Heart left ventricle (tissue), 16 donors: ENCODE data around the gene TTI1. TPM values are rescaled to one million over a fixed set of nuclear protein-coding genes. Genes with fewer than 3 reads are reported as not detected.
"Not testable (repeated sequence)": the region's sequence is repeated elsewhere in the genome, so short reads cannot be mapped to it uniquely, and the experiment has no call there.

Experiments used
- ATAC-seq, 4 donors: fragments of 200-7000 bp; cut with Tn5 transposase; one replicate each; pipeline ENCODE4 v1.9.1; 2020 to 2022; ENCODE audit warnings: moderate library complexity in 4 of 4, mild to moderate bottlenecking in 3 of 4, moderate number of reproducible peaks in 1 of 4
- DNase-seq, 5 donors: peaks; one replicate each; pipeline ENCODE4 v3.0.0-alpha.2; 2020
- H3K27ac ChIP-seq, 12 donors: fragments of 200-600 bp; sonication (generic) in 4 of 12; one replicate each; pipeline versions ENCODE4 v1.5.0 to v1.8.0; 2016 to 2022; ENCODE audit warnings: mild to moderate bottlenecking in 2 of 12
- H3K27me3 ChIP-seq, 9 donors: fragments of 200-600 bp; sonication (generic) in 2 of 9; one replicate each; pipeline versions ENCODE4 v1.5.1 to v1.8.0; 2016 to 2022; ENCODE audit warnings: mild to moderate bottlenecking in 3 of 9
- H3K36me3 ChIP-seq, 9 donors: fragments of 200-600 bp; sonication (generic) in 2 of 9; one replicate each; pipeline versions ENCODE4 v1.5.0 to v1.8.0; 2018 to 2022; ENCODE audit warnings: mild to moderate bottlenecking in 2 of 9
- H3K4me1 ChIP-seq, 12 donors: fragments of 200-600 bp; sonication (generic) in 4 of 12; one replicate each; pipeline versions ENCODE4 v1.5.0 to v1.8.0; 2016 to 2022; ENCODE audit warnings: mild to moderate bottlenecking in 3 of 12
- H3K4me3 ChIP-seq, 12 donors: fragments of 200-600 bp; sonication (generic) in 4 of 12; one replicate each; pipeline versions ENCODE4 v1.5.0 to v1.8.0; 2017 to 2022; ENCODE audit warnings: mild to moderate bottlenecking in 9 of 12, moderate library complexity in 4 of 12
- H3K9me3 ChIP-seq, 12 donors: fragments of 200-600 bp; sonication (generic) in 4 of 12; one replicate each; pipeline versions ENCODE4 v1.5.0 to v1.8.0; 2016 to 2022; ENCODE audit warnings: mild to moderate bottlenecking in 1 of 12
- POLR2A ChIP-seq, 2 donors: fragments of 450-650 bp; IDR thresholded peaks; one replicate each; pipeline ENCODE4 v1.6.1; 2017; ENCODE audit warnings: antibody characterized with exemption in 2 of 2, mild to moderate bottlenecking in 2 of 2, moderate library complexity in 2 of 2
- WGBS, 4 donors: extraction: QIAGEN DNeasy Blood & Tissue Kit in 2 of 4; methylation state at CpG; one replicate each; pipeline versions ENCODE4 v1.1.5 to v1.1.7; 2013 to 2018; 5-methylcytosine and 5-hydroxymethylcytosine counted together
- intact Hi-C, 10 donors: fragments of 100-400 bp; cut with DNase I; formaldehyde crosslinking; loops; one replicate each; pipeline versions ENCODE4 v1.11.1 to v1.14.2; 2022
- polyA plus RNA-seq, 2 donors: library from polyadenylated mRNA; stranded (reverse); fragments of 200-250 nt; gene quantifications; one replicate each; pipeline ENCODE4 v1.2.3, GENCODE V29; 2013
- total RNA-seq, 9 donors: library from RNA; depleted of rRNA in 2 of 9; stranded (reverse); fragments of >200 nt in 2 of 9; fragmentation: NEBNext Ultra II Directional in 3 of 9; extraction: Animal tissue kit (Norgen Biotek cat#: 25700) in 3 of 9; gene quantifications; one replicate each; pipeline versions ENCODE4 v1.1.0 to v1.2.4, GENCODE V29; 2016 to 2023
- TF ChIP-seq, protein P1 (sequence below), 12 donors: fragments of 200-600 bp; sonication (generic) in 4 of 12; IDR thresholded peaks; one replicate each; pipeline versions ENCODE4 v1.5.0 to v1.8.0; 2018 to 2022; ENCODE audit warnings: antibody characterized with exemption in 12 of 12, mild to moderate bottlenecking in 5 of 12
- donor health status: ischemic (EF 13 %, LVEDD 7.1; RV severe dilation, severe dysfunction).
- donor health status: healthy with polysubstance abuse.
- donor health status: DM: no; HTN: yes; CAD: no.
- donor health status: DM: no; HTN: no; CAD: no.
- donor health status: ischemic (EF 25% LVEDD 6.9; RV normal size, moderate dysfunction).
- donor health status: ischemic (EF 25% LVEDD 5.7; RV mildly dilated, moderate dysfunction).
- donor health status: healthy.
- donor health status: DM: yes; HTN: yes; CAD: no.
- donor health status: ischemic (EF 35%, LVEDD 5.7; RV mildly dilated, moderate dysfunction).
- donor health status: nonischemic (EF 11% LVEDD 7.7; RV severe dilation, severe dysfunction).
- donor health status: DM: yes; HTN: yes; CAD: no.
- donor health status: PGD.
- donor health status: ischemic (EF 29% LVEDD 5.4; RV normal size, mild dysfunction).
- donor health status: nonischemic (EF 23%, LVEDD 6.1; RV moderate dilation, normal function).

Gene TTI1
- total and polyA plus RNA-seq, 11 donors = 7.3 to 13.3 (median 11.0) TPM

DNA sequence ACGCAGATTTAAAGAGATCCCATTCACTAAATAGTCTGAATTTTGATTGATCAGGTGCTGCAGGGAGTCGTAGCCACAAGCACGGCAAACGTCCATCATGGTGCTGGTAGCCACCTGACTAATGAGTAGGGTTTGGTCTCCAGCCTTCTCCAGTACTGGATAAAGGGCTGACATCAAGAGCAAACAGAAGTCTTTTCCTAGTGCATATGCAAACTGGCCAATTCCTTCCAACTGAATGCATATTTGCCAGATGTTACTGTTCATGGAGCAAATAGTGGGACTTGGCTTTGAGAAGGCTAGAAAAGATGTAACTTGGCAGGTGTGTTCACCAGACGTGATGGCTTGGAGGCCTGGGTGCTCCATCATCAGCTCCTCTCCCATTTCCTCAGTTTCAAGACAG lies 21.6 kb downstream of the TTI1 start:
- H3K27me3 ChIP-seq = no peaks in the 10 kb centered on the region
- ATAC-seq (no peak), DNase-seq (no peak)
- peaks cover 0 to 58% (median 46%) of the 10 kb centered on the region in 9 donors for H3K36me3 ChIP-seq
- TF ChIP-seq, protein P1, sequence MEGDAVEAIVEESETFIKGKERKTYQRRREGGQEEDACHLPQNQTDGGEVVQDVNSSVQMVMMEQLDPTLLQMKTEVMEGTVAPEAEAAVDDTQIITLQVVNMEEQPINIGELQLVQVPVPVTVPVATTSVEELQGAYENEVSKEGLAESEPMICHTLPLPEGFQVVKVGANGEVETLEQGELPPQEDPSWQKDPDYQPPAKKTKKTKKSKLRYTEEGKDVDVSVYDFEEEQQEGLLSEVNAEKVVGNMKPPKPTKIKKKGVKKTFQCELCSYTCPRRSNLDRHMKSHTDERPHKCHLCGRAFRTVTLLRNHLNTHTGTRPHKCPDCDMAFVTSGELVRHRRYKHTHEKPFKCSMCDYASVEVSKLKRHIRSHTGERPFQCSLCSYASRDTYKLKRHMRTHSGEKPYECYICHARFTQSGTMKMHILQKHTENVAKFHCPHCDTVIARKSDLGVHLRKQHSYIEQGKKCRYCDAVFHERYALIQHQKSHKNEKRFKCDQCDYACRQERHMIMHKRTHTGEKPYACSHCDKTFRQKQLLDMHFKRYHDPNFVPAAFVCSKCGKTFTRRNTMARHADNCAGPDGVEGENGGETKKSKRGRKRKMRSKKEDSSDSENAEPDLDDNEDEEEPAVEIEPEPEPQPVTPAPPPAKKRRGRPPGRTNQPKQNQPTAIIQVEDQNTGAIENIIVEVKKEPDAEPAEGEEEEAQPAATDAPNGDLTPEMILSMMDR (IDR thresholded peaks at IDR 0.05) = no peak
- TF ChIP-seq POLR2A (IDR thresholded peaks at IDR 0.05) = no peak
- H3K27ac ChIP-seq = no peak overlapping the region
- WGBS, 4 donors = 94 to 98% (median 97%) methylated on average over 5 of the region's 5 CpGs
- intact Hi-C loops = no loop called here
- no peaks in the 10 kb centered on the region for H3K9me3 ChIP-seq
- H3K4me1 ChIP-seq = peaks cover 0 to 14% (median 0%) of the 10 kb centered on the region in 12 donors
- no peak overlapping the region for H3K4me3 ChIP-seq

DNA sequence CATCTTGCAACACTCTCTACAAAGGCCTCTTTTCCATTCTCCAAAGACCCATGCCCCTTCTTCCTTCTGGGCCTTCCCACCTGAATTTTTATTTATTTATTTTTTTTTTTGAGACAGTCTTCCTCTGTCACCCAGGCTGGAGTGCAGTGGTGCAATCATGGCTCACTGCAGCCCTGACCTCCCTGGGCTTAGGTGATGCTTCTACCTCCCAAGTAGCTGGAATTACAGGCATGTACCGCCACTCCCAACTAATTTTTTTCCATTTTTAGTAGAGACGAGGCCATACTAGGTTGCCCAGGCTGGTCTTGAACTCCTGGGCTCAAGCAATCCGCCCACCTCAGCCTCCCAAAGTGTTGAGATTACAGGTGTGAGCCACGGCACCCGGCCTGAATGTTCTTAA lies 23.8 kb downstream of the TTI1 start:
- 98 to 100% (median 98%) methylated on average over 5 of the region's 5 CpGs for WGBS, 4 donors
- H3K27ac ChIP-seq, H3K4me3 ChIP-seq, H3K27me3 ChIP-seq, ATAC-seq, DNase-seq, intact Hi-C loops, H3K9me3 ChIP-seq: not testable (repeated sequence)
- peaks cover 0 to 71% (median 48%) of the 10 kb centered on the region in 9 donors for H3K36me3 ChIP-seq
- peaks cover 0 to 14% (median 0%) of the 10 kb centered on the region in 12 donors for H3K4me1 ChIP-seq

DNA sequence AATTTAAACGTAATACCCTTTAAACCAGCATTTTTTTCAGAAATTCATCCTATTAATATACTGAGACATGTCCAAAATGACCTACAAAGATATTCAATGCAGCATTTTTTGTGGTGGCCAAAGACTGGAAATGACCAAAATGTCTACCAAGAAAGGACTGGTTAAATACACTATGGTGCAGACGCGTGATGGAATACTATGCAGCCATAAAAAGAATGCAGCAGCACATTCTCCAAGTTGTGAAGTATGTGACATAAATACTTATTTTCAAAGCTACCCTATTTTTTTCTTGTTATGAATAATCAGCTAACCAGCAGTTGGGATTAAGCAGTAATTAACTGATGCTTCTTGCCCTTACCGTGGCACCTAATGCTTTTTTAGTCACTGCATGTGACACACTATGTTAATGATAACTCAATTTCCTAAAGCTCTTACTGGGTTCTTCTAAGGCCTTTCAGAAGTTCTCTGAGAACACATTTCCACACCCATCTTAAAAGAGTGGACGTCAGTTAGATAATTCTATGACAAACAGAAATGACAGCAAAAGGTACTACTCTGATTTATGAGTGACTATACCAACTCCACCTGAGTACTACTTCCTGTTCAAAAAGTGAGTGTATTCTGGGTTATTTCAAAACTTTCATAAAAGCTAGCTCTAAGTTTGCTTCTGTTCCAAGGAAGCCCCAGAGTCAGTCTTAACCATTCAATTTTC lies 24.9 kb downstream of the TTI1 start:
- H3K4me3 ChIP-seq = no peak overlapping the region
- no peak for DNase-seq
- H3K36me3 ChIP-seq = peaks cover 0 to 75% (median 53%) of the 10 kb centered on the region in 9 donors
- 93 to 97% (median 96%) methylated on average over 5 of the region's 5 CpGs for WGBS, 4 donors
- no peaks in the 10 kb centered on the region for H3K9me3 ChIP-seq
- TF ChIP-seq, protein P1 (IDR thresholded peaks at IDR 0.05) = no peak
- no peak for TF ChIP-seq POLR2A (IDR thresholded peaks at IDR 0.05)
- intact Hi-C loops = no loop called here
- ATAC-seq = no peak
- no peak overlapping the region for H3K27ac ChIP-seq
- no peaks in the 10 kb centered on the region for H3K27me3 ChIP-seq
- peaks cover 0 to 9% (median 0%) of the 10 kb centered on the region in 12 donors for H3K4me1 ChIP-seq

DNA sequence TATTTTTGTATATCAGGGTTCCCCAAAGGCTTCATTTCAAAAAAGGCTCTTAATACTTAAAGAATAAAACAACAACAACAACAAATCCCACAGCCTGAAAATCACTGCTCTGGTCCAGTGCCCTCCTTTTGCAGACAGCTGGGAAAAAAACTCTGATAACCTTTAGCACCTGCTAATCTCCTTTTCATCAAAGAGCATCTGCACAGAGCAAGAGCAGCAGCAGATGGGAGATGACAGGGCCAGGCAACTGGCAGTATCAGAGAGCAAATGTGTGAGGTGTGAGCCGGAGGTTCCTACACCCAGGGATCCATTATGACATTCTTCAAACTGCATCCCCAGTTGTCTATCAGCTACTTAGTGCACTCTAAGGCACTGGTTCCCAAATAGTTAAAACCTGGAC lies 25.7 kb downstream of the TTI1 start:
- WGBS, 4 donors = 91 to 100% (median 97%) methylated on average over 1 of the region's 1 CpG
- TF ChIP-seq, protein P1 (IDR thresholded peaks at IDR 0.05) = no peak
- TF ChIP-seq POLR2A (IDR thresholded peaks at IDR 0.05) = no peak
- Histone ChIP-seq H3K27ac (no peak overlapping the region), H3K4me1 (peaks cover 0 to 3% (median 0%) of the 10 kb centered on the region in 12 donors), H3K4me3 (no peak overlapping the region), H3K9me3 (no peaks in the 10 kb centered on the region), H3K27me3 (no peaks in the 10 kb centered on the region), H3K36me3 (peaks cover 0 to 75% (median 53%) of the 10 kb centered on the region in 9 donors)
- intact Hi-C loops = no loop called here
- DNase-seq = no peak
- no peak for ATAC-seq
